ENCODE measurements around the gene TMC3. TPM values are rescaled to one million over a fixed set of nuclear protein-coding genes. Genes with fewer than 3 reads are reported as not detected.

The TMC3 gene
- total RNA-seq, 6 experiments from 2014 or later = 0.11 TPM; not detected in 5

DNA sequence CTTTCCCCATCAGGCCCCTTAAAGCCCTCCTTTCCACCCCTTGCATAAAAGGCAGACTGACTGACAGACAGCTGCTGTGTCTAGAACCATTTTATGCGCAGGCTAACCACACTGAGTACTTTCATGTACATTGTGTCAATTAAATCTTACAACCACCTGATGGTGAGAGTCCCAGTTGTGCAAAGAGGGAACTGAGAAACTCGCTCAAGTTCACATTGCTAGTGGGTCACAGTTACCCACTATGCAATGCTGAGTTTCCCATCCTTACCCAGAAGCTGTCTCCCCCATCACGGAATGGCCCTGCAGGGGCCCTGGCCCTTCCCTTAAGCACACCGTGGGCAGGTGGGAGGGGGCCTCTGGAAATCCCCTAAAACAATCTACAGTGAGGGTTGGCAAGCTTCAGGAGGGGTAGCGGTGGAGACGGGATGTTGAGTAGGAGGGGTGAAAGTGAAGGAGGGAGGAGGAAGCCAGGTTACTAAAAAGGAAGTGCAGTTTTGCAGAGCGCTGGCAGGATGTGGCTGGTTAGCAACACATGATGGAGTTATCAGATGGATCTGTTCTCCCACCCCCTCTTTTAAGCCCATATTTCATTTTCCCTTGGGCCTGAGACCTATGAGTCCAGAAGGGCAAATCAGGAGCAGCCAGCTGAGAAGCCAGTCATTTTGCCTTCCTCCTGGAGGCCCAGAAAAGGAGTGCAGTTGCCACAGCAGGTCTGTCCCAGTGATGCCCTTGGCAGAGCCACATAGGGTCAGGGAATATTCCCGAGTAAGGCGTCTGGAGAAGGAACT lies 80.1 kb downstream of the TMC3 start:
- no peaks in the 10 kb centered on the region for H3K9me3 ChIP-seq
- DNase-seq = no peak
- TF ChIP-seq POLR2A (IDR thresholded peaks at IDR 0.05) = no peak
- TF ChIP-seq, protein P1, sequence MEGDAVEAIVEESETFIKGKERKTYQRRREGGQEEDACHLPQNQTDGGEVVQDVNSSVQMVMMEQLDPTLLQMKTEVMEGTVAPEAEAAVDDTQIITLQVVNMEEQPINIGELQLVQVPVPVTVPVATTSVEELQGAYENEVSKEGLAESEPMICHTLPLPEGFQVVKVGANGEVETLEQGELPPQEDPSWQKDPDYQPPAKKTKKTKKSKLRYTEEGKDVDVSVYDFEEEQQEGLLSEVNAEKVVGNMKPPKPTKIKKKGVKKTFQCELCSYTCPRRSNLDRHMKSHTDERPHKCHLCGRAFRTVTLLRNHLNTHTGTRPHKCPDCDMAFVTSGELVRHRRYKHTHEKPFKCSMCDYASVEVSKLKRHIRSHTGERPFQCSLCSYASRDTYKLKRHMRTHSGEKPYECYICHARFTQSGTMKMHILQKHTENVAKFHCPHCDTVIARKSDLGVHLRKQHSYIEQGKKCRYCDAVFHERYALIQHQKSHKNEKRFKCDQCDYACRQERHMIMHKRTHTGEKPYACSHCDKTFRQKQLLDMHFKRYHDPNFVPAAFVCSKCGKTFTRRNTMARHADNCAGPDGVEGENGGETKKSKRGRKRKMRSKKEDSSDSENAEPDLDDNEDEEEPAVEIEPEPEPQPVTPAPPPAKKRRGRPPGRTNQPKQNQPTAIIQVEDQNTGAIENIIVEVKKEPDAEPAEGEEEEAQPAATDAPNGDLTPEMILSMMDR (IDR thresholded peaks at IDR 0.05) = no peak
- H3K4me1 ChIP-seq = peaks cover 0 to 9% (median 0%) of the 10 kb centered on the region in 4 donors
- H3K36me3 ChIP-seq = no peaks in the 10 kb centered on the region
- intact Hi-C loops (cut with DNase I) = no loop called here
- ATAC-seq = peak; percentile 23 to 43 (median 35)
- H3K4me3 ChIP-seq = no peak overlapping the region
- H3K27me3 ChIP-seq = no peaks in the 10 kb centered on the region
- 49% methylated on average over 7 of the region's 9 CpGs for WGBS (ENCODE audit: insufficient coverage, low coverage, low lambda C conversion rate, missing lambda C conversion rate)
- peak overlapping the region in 2 of 3 donors; percentile 38 to 48 for H3K27ac ChIP-seq

DNA sequence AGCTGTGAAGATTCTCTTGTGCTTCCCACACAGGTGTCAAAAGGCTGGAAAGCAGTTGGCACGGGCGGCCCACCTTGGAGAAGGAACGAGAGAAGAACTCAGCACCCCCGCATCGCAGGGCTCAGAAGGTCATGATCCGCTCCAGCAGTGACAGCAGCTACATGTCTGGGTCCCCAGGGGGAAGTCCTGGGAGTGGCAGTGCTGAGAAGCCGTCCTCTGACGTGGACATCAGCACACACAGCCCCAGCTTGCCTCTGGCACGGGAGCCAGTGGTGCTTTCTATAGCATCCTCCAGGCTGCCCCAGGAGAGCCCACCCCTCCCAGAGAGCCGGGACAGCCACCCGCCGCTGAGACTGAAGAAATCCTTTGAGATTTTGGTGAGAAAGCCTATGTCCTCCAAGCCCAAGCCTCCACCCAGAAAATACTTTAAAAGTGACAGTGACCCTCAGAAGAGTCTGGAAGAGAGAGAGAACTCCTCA lies 81.5 kb downstream of the TMC3 start:
- 100% methylated on average over 2 of the region's 12 CpGs for whole genome bisulfite sequencing (ENCODE audit: insufficient coverage, low coverage, low lambda C conversion rate, missing lambda C conversion rate)
- peak in 2 of 4 donors; percentile 10 to 15 for ATAC-seq
- intact Hi-C loops (cut with DNase I) = no loop called here
- Histone ChIP-seq H3K9me3 (no peaks in the 10 kb centered on the region), H3K36me3 (no peaks in the 10 kb centered on the region), H3K4me3 (no peak overlapping the region), H3K27ac (no peak overlapping the region), H3K4me1 (peaks cover 0 to 4% (median 0%) of the 10 kb centered on the region in 4 donors), H3K27me3 (no peaks in the 10 kb centered on the region)
- no peak for TF ChIP-seq POLR2A (IDR thresholded peaks at IDR 0.05)
- TF ChIP-seq, protein P1 (IDR thresholded peaks at IDR 0.05) = no peak
- DNase-seq = no peak

GRCh38 chr15:81291916-81292522 lies 82.0 kb downstream of the TMC3 start:
- 86% methylated on average over 4 of the region's 5 CpGs for WGBS (ENCODE audit: insufficient coverage, low coverage, low lambda C conversion rate, missing lambda C conversion rate)
- peaks cover 0 to 4% (median 0%) of the 10 kb centered on the region in 4 donors for H3K4me1 ChIP-seq
- no peaks in the 10 kb centered on the region for H3K36me3 ChIP-seq
- H3K27me3 ChIP-seq = no peaks in the 10 kb centered on the region
- intact Hi-C loops (cut with DNase I) = no loop called here
- no peak for TF ChIP-seq POLR2A (IDR thresholded peaks at IDR 0.05)
- TF ChIP-seq, protein P1 (IDR thresholded peaks at IDR 0.05) = no peak
- H3K9me3 ChIP-seq = no peaks in the 10 kb centered on the region
- ATAC-seq = no peak
- no peak overlapping the region for H3K27ac ChIP-seq
- DNase-seq = no peak
- H3K4me3 ChIP-seq = no peak overlapping the region

- Histone ChIP-seq H3K27ac (no peak overlapping the region), H3K4me3 (no peak overlapping the region), H3K9me3 (no peaks in the 10 kb centered on the region), H3K36me3 (no peaks in the 10 kb centered on the region), H3K4me1 (peaks cover 0 to 4% (median 0%) of the 10 kb centered on the region in 4 donors), H3K27me3 (no peaks in the 10 kb centered on the region)
- TF ChIP-seq, protein P1 (IDR thresholded peaks at IDR 0.05) = no peak
- TF ChIP-seq POLR2A (IDR thresholded peaks at IDR 0.05) = no peak
- intact Hi-C loops (cut with DNase I) = no loop called here
- ATAC-seq (no peak), DNase-seq (no peak)
- 88% methylated on average over 4 of the region's 4 CpGs for WGBS (ENCODE audit: insufficient coverage, low coverage, low lambda C conversion rate, missing lambda C conversion rate)
Measured at GRCh38 chr15:81289910-81290309, 84.1 kb downstream of the TMC3 start.
